GM06990 (cell line): ENCODE results near the gene RHOG.
"Not testable (repeated sequence)": the region's sequence is repeated elsewhere in the genome, so short reads cannot be mapped to it uniquely, and the experiment has no call there.

ENCODE experiments used
- DNase-seq: peaks from one replicate; pipeline ENCODE4 v3.0.0-alpha.2; 2011; ENCODE audit not compliant: insufficient read length; ENCODE audit errors: extremely low read depth
- H3K27me3 ChIP-seq: replicated peaks from 2 replicates; pipeline ENCODE4 v1.6.0; 2011; ENCODE audit warnings: low read length; ENCODE audit not compliant: control insufficient read depth, insufficient read depth
- H3K36me3 ChIP-seq: 2 replicates; pipeline ENCODE4 v1.5.1; 2011; ENCODE audit warnings: low read length; ENCODE audit not compliant: control insufficient read depth, insufficient read depth
- H3K4me3 ChIP-seq: replicated peaks from 2 replicates; pipeline ENCODE4 v1.5.1; 2011; ENCODE audit warnings: low read depth, mild to moderate bottlenecking, control low read depth, low read length
- CTCF ChIP-seq: IDR thresholded peaks from 2 replicates; pipeline ENCODE4 v1.5.1; 2011; ENCODE audit warnings: low read length, control low read depth, mild to moderate bottlenecking, inconsistent platforms; ENCODE audit not compliant: insufficient read depth, poor library complexity, severe bottlenecking

Gene RHOG

GRCh38 chr11:3865388-3866193 is 24.8 kb upstream of the RHOG start:
- Histone ChIP-seq H3K4me3 (no peak overlapping the region), H3K36me3 (no peaks in the 10 kb centered on the region), H3K27me3 (no peaks in the 10 kb centered on the region)
- TF ChIP-seq CTCF, result no peak
- no peak for DNase-seq

- TF ChIP-seq CTCF, result no peak
- Histone ChIP-seq H3K4me3 (no peak overlapping the region), H3K36me3 (no peaks in the 10 kb centered on the region), H3K27me3 (no peaks in the 10 kb centered on the region)
- no peak for DNase-seq
Measured at GRCh38 chr11:3861683-3862082, 20.9 kb upstream of the RHOG start.

- not testable (repeated sequence) for H3K36me3 ChIP-seq, DNase-seq, H3K27me3 ChIP-seq
- H3K4me3 ChIP-seq, result peak overlapping the region; percentile 12
Measured at GRCh38 chr11:3860898-3861393, 20.2 kb upstream of the RHOG start.

- no peak for TF ChIP-seq CTCF
- Histone ChIP-seq H3K4me3 (peak overlapping the region; percentile 10), H3K27me3 (no peaks in the 10 kb centered on the region), H3K36me3 (no peaks in the 10 kb centered on the region)
- DNase-seq, result no peak
Measured at GRCh38 chr11:3860375-3860774, 19.6 kb upstream of the RHOG start.

- no peaks in the 10 kb centered on the region for H3K36me3 ChIP-seq
- H3K4me3 ChIP-seq, result peak overlapping the region; percentile 4
- peak; percentile 63 for DNase-seq
- H3K27me3 ChIP-seq, result no peaks in the 10 kb centered on the region
- no peak for TF ChIP-seq CTCF
Measured at GRCh38 chr11:3859373-3859881, 18.7 kb upstream of the RHOG start.

- Histone ChIP-seq H3K4me3 (peak overlapping the region; percentile 79), H3K36me3 (no peaks in the 10 kb centered on the region), H3K27me3 (no peaks in the 10 kb centered on the region)
- no peak for TF ChIP-seq CTCF
- DNase-seq, result no peak
Measured at GRCh38 chr11:3857628-3858027, 16.9 kb upstream of the RHOG start.
